Measurements from ENCODE around the gene CCNY.

Gene CCNY

DNA sequence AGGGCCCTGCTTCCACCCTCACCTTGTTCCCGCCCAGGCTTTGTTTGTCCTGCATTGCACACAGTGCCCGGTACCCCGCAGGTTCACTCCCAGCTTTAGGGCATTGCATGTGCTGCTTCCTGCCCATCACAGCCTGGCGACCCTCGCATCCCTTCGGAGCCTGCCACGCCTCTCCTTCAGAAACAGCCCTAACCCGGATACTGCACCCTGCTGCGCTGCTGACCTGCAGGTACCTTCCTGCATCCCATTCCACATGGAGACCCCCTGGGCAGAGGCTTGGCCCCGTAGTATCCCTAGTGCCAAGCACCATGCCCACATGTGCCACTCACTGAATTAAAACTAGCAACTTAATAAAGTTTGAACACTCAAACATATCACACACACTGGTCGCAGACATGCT lies 249.0 kb downstream of the CCNY start:
- DNase-seq (ENCODE audit: low spot score): no peak

DNA sequence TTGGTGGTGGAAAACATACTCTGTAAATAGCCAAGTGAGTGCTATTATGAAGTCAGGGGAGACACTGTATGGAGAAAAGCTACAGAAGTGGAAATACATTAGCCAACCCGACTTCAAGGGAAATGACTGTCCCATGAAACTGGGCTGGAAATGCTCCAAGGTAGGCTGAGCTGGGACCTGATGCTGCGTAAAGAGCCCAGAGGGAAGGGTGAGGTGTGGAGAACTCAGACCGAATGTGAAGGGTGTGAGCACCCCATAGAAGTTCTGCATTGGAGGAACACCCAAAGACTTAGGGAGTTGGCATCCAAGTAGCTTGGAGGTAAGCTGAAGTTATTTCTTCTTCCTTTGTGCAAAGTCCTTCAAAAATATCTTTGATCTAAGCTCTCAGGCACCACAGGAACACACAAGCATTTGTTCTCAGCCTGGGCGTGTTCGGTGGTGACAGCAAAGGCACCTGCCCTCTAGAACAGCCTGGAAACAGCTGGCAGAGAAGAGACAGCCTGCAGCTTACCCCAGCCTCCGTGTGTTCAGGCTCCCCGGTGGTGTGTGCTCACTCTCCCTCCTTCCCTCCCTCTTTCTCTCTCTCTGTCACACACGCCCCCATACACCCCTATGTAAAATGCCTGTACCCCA lies 249.7 kb downstream of the CCNY start:
- DNase-seq (ENCODE audit: low spot score): no peak

DNA sequence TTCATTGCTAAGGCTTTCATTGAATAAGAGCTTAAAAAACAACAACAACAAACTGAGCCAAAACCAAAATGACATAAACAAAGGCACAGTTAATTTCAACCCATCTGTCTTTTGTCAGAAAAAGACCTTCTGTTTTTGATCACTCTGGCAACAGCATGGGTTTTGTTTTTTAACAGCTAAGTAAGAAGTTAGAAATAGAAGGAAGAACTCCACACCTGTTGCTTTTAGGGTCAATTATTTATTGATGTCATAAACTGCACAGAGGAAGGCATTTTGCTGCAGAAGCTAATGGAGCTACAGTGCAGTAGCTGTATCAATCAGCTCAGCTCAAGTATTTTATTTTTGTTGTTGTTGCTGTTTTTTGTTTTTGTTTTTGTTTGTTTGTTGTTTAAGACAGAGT lies 252.5 kb downstream of the CCNY start:
- DNase-seq (ENCODE audit: low spot score): no peak

DNA sequence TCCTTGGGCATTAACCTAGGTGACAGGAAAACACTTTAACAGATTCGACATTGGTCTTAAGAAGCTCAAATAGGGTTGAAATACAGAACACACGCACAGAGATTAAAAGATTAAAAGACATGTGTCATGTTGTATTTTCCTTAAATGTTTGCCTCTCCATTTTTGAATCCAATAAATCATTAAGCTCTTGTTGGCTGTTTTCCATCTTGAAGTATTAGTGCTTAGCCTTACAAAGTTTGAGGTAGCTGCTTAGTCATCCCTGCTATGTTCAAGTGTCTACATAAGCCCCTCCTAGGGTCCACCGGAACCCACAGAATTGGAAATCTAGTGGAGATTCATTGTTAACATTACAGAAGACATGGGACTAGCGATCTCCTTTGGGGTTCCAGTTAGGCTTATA lies 256.1 kb downstream of the CCNY start:
- no peak for DNase-seq (ENCODE audit: low spot score)

GRCh38 chr10:35594115-35595079 lies 258.1 kb downstream of the CCNY start:
- DNase-seq (ENCODE audit: low spot score): no peak

DNA sequence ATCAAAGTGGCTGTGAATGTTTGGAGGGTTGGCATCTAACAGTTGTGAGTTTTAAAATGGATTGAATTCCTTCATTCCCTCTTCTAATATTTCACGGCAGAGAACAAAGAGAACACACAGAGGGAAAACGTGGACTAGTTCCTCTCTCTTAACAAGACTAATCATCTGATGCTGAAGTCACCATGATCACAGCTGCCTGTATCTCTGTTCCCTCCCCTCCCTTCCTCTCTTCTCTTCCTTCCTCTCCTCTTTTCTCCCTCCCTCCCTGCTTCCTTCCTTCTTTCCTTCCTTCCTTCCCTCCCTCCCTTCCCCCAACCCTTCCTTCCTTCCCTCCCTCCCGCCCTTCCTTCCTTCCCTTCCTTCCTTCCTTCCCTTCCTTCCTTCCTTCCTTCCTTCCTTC lies 258.8 kb downstream of the CCNY start:
- no peak for DNase-seq (ENCODE audit: low spot score)

DNA sequence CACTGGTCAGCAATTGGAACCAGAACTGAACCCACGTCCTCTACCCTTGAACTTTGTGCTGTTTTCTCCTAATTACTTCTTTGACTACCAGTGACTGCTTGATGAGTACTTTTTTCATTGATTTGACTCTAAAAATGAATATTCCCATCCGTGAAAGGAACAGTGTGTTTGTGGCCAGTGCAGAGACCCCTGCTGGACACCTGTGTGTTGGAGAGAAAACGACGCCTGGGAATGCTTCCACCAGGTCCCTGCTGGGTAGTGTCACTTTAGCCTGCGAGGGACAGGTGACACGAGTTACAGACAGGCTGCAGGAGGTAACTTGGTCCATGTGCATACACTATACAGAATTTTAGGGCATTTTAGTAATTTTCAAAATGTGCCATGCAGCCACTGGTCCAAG lies 262.1 kb downstream of the CCNY start:
- no peak for DNase-seq (ENCODE audit: low spot score)

DNA sequence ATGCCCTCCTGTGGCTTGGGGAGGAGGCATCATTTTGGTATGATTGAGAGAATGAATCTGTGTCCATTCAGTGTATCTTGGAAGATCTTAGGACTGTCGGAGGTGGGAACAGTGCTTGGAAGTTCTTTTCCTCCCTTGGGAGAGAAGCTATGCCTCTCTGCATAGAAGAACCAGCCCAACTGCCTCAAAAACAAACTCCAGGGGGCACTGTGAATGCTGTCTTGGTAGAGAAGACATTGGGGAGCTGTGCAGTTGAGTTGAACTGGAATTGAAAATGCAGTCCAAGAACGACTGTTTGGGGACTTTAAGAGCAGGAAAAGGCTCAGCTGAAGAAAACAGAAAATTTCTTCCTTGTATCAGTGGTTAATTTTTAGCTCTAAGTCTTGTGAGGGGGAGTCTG lies 263.9 kb downstream of the CCNY start:
- no peak for DNase-seq (ENCODE audit: low spot score)

DNA sequence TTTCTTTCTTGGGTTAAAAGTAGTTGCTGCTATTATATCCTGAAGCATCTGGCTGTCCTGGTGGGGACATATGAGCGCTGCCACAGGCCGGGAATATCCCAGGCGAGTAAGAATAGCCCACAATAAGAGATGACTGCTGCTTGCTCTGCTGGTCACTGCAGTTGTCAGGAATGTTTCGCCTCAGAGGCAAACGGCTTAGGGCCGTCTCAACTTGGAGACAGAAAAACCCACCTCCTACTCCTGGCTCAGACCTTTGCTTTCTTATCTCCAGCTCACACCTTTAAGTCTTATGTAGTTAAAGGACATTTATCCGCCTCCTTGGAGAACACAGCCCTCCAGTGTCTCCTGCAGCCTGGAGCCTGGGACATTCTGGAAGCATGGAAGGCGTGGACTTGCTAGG lies 268.9 kb downstream of the CCNY start, which contains the start of gene GJD4:
Gene GJD4, plus strand, starts transcription at position 151 of the 400 bp plus-strand sequence. Its CDS starts 227 bp downstream, at position 378.
- DNase-seq (ENCODE audit: low spot score): no peak

DNA sequence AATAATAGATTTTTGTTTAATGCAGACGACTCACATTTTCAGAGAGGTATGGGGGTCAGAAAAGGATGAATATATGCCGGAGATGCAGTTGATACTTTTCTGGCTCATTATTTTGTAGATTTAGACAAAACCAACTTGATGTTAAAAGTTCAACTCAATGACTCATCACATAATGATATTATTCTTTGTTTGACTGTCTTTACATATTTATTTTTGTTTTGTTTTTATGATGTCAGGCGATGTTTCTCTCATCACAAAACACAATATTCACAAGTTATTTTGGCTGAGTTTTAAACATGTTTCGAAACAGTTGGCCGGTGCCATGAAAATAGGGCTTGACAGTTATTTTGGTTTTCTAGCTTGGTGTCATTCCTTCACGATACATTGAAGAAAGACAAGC lies 270.1 kb downstream of the CCNY start:
- no peak for DNase-seq (ENCODE audit: low spot score)

DNA sequence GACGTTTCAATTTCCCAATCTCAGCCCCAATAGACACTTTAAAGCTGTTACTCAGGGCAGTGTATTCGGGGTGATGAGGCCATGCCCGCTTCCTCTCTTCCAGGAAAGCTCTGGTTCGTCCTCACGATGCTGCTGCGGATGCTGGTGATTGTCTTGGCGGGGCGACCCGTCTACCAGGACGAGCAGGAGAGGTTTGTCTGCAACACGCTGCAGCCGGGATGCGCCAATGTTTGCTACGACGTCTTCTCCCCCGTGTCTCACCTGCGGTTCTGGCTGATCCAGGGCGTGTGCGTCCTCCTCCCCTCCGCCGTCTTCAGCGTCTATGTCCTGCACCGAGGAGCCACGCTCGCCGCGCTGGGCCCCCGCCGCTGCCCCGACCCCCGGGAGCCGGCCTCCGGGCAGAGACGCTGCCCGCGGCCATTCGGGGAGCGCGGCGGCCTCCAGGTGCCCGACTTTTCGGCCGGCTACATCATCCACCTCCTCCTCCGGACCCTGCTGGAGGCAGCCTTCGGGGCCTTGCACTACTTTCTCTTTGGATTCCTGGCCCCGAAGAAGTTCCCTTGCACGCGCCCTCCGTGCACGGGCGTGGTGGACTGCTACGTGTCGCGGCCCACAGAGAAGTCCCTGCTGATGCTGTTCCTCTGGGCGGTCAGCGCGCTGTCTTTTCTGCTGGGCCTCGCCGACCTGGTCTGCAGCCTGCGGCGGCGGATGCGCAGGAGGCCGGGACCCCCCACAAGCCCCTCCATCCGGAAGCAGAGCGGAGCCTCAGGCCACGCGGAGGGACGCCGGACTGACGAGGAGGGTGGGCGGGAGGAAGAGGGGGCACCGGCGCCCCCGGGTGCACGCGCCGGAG lies 271.4 kb downstream of the CCNY start:
- DNase-seq (ENCODE audit: low spot score): no peak

DNA sequence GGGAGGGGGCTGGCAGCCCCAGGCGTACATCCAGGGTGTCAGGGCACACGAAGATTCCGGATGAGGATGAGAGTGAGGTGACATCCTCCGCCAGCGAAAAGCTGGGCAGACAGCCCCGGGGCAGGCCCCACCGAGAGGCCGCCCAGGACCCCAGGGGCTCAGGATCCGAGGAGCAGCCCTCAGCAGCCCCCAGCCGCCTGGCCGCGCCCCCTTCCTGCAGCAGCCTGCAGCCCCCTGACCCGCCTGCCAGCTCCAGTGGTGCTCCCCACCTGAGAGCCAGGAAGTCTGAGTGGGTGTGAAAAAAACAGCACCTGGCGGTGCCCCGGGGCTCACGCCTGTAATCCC lies 272.0 kb downstream of the CCNY start:
- DNase-seq (ENCODE audit: low spot score): no peak

DNA sequence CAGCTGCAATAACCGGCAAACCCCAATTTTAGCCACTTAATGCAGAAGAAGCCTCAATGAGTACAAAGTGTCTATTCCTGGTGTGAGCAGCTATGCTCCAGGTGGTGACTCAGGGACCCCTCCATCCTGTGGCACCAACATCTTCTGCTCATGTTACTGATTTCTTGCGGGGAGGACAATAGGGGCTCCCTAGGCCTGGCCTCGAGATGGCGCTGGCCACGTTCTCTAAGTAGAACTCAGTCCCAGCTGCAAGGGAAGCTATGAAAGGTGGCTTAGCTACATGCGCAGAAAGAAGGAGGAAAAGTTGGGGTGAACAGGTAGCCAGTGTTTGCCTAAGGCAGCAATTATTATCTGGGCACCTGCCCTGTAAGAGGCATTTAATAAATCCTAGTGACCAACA lies 275.4 kb downstream of the CCNY start:
- no peak for DNase-seq (ENCODE audit: low spot score)

- DNase-seq (ENCODE audit: low spot score): no peak
Measured at GRCh38 chr10:35612385-35613106, 276.2 kb downstream of the CCNY start.

DNA sequence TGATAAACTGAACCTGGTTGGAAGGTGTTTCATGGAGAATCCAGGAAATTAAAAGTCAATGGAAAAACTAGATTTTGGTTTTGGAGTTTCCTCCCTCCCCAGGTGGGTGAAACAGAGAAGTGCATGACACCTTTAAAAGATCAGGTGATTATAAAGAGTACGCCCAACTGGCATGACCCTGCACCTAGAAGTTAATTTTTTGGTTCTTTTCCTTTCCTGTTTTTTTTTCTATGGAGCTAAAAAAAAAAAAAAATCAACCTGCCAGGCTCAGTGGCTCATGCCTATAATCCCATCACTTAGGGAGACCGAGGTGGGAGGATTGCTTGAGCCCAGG lies 276.8 kb downstream of the CCNY start:
- DNase-seq (ENCODE audit: low spot score): no peak

GRCh38 chr10:35613597-35614226 lies 277.4 kb downstream of the CCNY start:
- no peak for DNase-seq (ENCODE audit: low spot score)

- DNase-seq (ENCODE audit: low spot score): no peak
Measured at GRCh38 chr10:35614312-35614711, 278.0 kb downstream of the CCNY start.
